ENCODE measurements around the gene L3HYPDH.

The L3HYPDH gene

GRCh38 chr14:59424341-59425071 lies 59.7 kb downstream of the L3HYPDH start:
- DNase-seq, result no peak
